ENCODE measurements around the gene BFSP1.

BFSP1 gene

GRCh38 chr20:17555106-17555505, 23.9 kb upstream of the BFSP1 start:
- Histone ChIP-seq H3K4me2 (ENCODE audit: low read length) (no peak overlapping the region), H3K36me3 (ENCODE audit: insufficient read depth, low read length) (no peaks in the 10 kb centered on the region), H3K9me3 (replicated peaks; ENCODE audit: low read length) (no peaks in the 10 kb centered on the region), H3K27me3 (ENCODE audit: control insufficient read depth, insufficient read depth, low read length) (no peaks in the 10 kb centered on the region), H3K4me1 (ENCODE audit: control insufficient read depth, insufficient read depth, low read length) (peaks cover 36% of the 10 kb centered on the region), H3K4me3 (ENCODE audit: low read length) (no peak overlapping the region), H3K9ac (ENCODE audit: low read depth, low read length) (no peak overlapping the region)

- Histone ChIP-seq H3K27me3 (ENCODE audit: control insufficient read depth, insufficient read depth, low read length) (no peaks in the 10 kb centered on the region), H3K9ac (ENCODE audit: low read depth, low read length) (no peak overlapping the region), H3K4me2 (ENCODE audit: low read length) (no peak overlapping the region), H3K4me3 (ENCODE audit: low read length) (no peak overlapping the region), H3K9me3 (replicated peaks; ENCODE audit: low read length) (no peaks in the 10 kb centered on the region), H3K36me3 (ENCODE audit: insufficient read depth, low read length) (no peaks in the 10 kb centered on the region), H3K4me1 (ENCODE audit: control insufficient read depth, insufficient read depth, low read length) (peaks cover 5% of the 10 kb centered on the region)
Observed at GRCh38 chr20:17549131-17549530, 18.0 kb upstream of the BFSP1 start.

- peaks cover 32% of the 10 kb centered on the region for H3K4me1 ChIP-seq (ENCODE audit: control insufficient read depth, insufficient read depth, low read length)
- H3K4me3 ChIP-seq (ENCODE audit: low read length): no peak overlapping the region
- no peaks in the 10 kb centered on the region for H3K36me3 ChIP-seq (ENCODE audit: insufficient read depth, low read length)
- no peak overlapping the region for H3K9ac ChIP-seq (ENCODE audit: low read depth, low read length)
- H3K9me3 ChIP-seq (replicated peaks; ENCODE audit: low read length): no peaks in the 10 kb centered on the region
- no peak overlapping the region for H3K4me2 ChIP-seq (ENCODE audit: low read length)
- no peaks in the 10 kb centered on the region for H3K27me3 ChIP-seq (ENCODE audit: control insufficient read depth, insufficient read depth, low read length)
Observed at GRCh38 chr20:17545127-17545526, 13.9 kb upstream of the BFSP1 start.

GRCh38 chr20:17543531-17544131, 12.5 kb upstream of the BFSP1 start:
- Histone ChIP-seq H3K36me3 (ENCODE audit: insufficient read depth, low read length) (no peaks in the 10 kb centered on the region), H3K4me3 (ENCODE audit: low read length) (peak overlapping the region; percentile 41), H3K9ac (ENCODE audit: low read depth, low read length) (peak overlapping the region; percentile 69), H3K4me1 (ENCODE audit: control insufficient read depth, insufficient read depth, low read length) (peaks cover 32% of the 10 kb centered on the region), H3K9me3 (replicated peaks; ENCODE audit: low read length) (no peaks in the 10 kb centered on the region), H3K4me2 (ENCODE audit: low read length) (peak overlapping the region; percentile 69), H3K27me3 (ENCODE audit: control insufficient read depth, insufficient read depth, low read length) (no peaks in the 10 kb centered on the region)

- Histone ChIP-seq H3K9me3 (replicated peaks; ENCODE audit: low read length) (no peaks in the 10 kb centered on the region), H3K27me3 (ENCODE audit: control insufficient read depth, insufficient read depth, low read length) (no peaks in the 10 kb centered on the region), H3K4me1 (ENCODE audit: control insufficient read depth, insufficient read depth, low read length) (peaks cover 32% of the 10 kb centered on the region), H3K36me3 (ENCODE audit: insufficient read depth, low read length) (no peaks in the 10 kb centered on the region), H3K9ac (ENCODE audit: low read depth, low read length) (peak overlapping the region; percentile 69), H3K4me3 (ENCODE audit: low read length) (peak overlapping the region; percentile 41), H3K4me2 (ENCODE audit: low read length) (peak overlapping the region; percentile 69)
Observed at GRCh38 chr20:17542993-17543412, 11.8 kb upstream of the BFSP1 start.

- Histone ChIP-seq H3K4me3 (ENCODE audit: low read length) (no peak overlapping the region), H3K9ac (ENCODE audit: low read depth, low read length) (peak overlapping the region; percentile 69)
Observed at GRCh38 chr20:17542481-17542880, 11.3 kb upstream of the BFSP1 start.

GRCh38 chr20:17541996-17542395, 10.8 kb upstream of the BFSP1 start:
- no peak overlapping the region for H3K4me2 ChIP-seq (ENCODE audit: low read length)
- H3K4me3 ChIP-seq (ENCODE audit: low read length): no peak overlapping the region
- H3K36me3 ChIP-seq (ENCODE audit: insufficient read depth, low read length): no peaks in the 10 kb centered on the region
- no peak overlapping the region for H3K9ac ChIP-seq (ENCODE audit: low read depth, low read length)
- H3K27me3 ChIP-seq (ENCODE audit: control insufficient read depth, insufficient read depth, low read length): no peaks in the 10 kb centered on the region
- H3K9me3 ChIP-seq (replicated peaks; ENCODE audit: low read length): no peaks in the 10 kb centered on the region
- peaks cover 32% of the 10 kb centered on the region for H3K4me1 ChIP-seq (ENCODE audit: control insufficient read depth, insufficient read depth, low read length)

More at GRCh38 chr20:17542481-17542880, 11.3 kb upstream of the BFSP1 start:
- H3K4me1 ChIP-seq (ENCODE audit: control insufficient read depth, insufficient read depth, low read length): peaks cover 32% of the 10 kb centered on the region
- peak overlapping the region; percentile 69 for H3K4me2 ChIP-seq (ENCODE audit: low read length)
- no peaks in the 10 kb centered on the region for H3K9me3 ChIP-seq (replicated peaks; ENCODE audit: low read length)
- no peaks in the 10 kb centered on the region for H3K27me3 ChIP-seq (ENCODE audit: control insufficient read depth, insufficient read depth, low read length)
- no peaks in the 10 kb centered on the region for H3K36me3 ChIP-seq (ENCODE audit: insufficient read depth, low read length)

- no peaks in the 10 kb centered on the region for H3K9me3 ChIP-seq (replicated peaks; ENCODE audit: low read length)
- H3K4me3 ChIP-seq (ENCODE audit: low read length): no peak overlapping the region
- no peak overlapping the region for H3K9ac ChIP-seq (ENCODE audit: low read depth, low read length)
- no peaks in the 10 kb centered on the region for H3K27me3 ChIP-seq (ENCODE audit: control insufficient read depth, insufficient read depth, low read length)
- H3K36me3 ChIP-seq (ENCODE audit: insufficient read depth, low read length): no peaks in the 10 kb centered on the region
- H3K4me2 ChIP-seq (ENCODE audit: low read length): no peak overlapping the region
- H3K4me1 ChIP-seq (ENCODE audit: control insufficient read depth, insufficient read depth, low read length): peaks cover 32% of the 10 kb centered on the region
Observed at GRCh38 chr20:17541596-17541995, 10.4 kb upstream of the BFSP1 start.

GRCh38 chr20:17538517-17539170, 7.5 kb upstream of the BFSP1 start:
- no peak overlapping the region for H3K9ac ChIP-seq (ENCODE audit: low read depth, low read length)
- H3K36me3 ChIP-seq (ENCODE audit: insufficient read depth, low read length): no peaks in the 10 kb centered on the region
- no peak overlapping the region for H3K4me2 ChIP-seq (ENCODE audit: low read length)
- no peak overlapping the region for H3K4me3 ChIP-seq (ENCODE audit: low read length)
- no peaks in the 10 kb centered on the region for H3K9me3 ChIP-seq (replicated peaks; ENCODE audit: low read length)
- peaks cover 23% of the 10 kb centered on the region for H3K4me1 ChIP-seq (ENCODE audit: control insufficient read depth, insufficient read depth, low read length)
- H3K27me3 ChIP-seq (ENCODE audit: control insufficient read depth, insufficient read depth, low read length): no peaks in the 10 kb centered on the region

GRCh38 chr20:17537959-17538358, 6.8 kb upstream of the BFSP1 start:
- Histone ChIP-seq H3K36me3 (ENCODE audit: insufficient read depth, low read length) (no peaks in the 10 kb centered on the region), H3K9ac (ENCODE audit: low read depth, low read length) (no peak overlapping the region), H3K9me3 (replicated peaks; ENCODE audit: low read length) (no peaks in the 10 kb centered on the region), H3K4me3 (ENCODE audit: low read length) (no peak overlapping the region), H3K4me2 (ENCODE audit: low read length) (no peak overlapping the region), H3K27me3 (ENCODE audit: control insufficient read depth, insufficient read depth, low read length) (no peaks in the 10 kb centered on the region), H3K4me1 (ENCODE audit: control insufficient read depth, insufficient read depth, low read length) (peaks cover 22% of the 10 kb centered on the region)

- Histone ChIP-seq H3K36me3 (ENCODE audit: insufficient read depth, low read length) (no peaks in the 10 kb centered on the region), H3K4me3 (ENCODE audit: low read length) (no peak overlapping the region), H3K9ac (ENCODE audit: low read depth, low read length) (no peak overlapping the region), H3K27me3 (ENCODE audit: control insufficient read depth, insufficient read depth, low read length) (no peaks in the 10 kb centered on the region), H3K4me1 (ENCODE audit: control insufficient read depth, insufficient read depth, low read length) (peaks cover 14% of the 10 kb centered on the region), H3K9me3 (replicated peaks; ENCODE audit: low read length) (no peaks in the 10 kb centered on the region), H3K4me2 (ENCODE audit: low read length) (no peak overlapping the region)
Observed at GRCh38 chr20:17536944-17537444, 5.8 kb upstream of the BFSP1 start.

GRCh38 chr20:17534077-17534476, 2.9 kb upstream of the BFSP1 start:
- H3K9ac ChIP-seq (ENCODE audit: low read depth, low read length): no peak overlapping the region
- peaks cover 20% of the 10 kb centered on the region for H3K4me1 ChIP-seq (ENCODE audit: control insufficient read depth, insufficient read depth, low read length)
- no peak overlapping the region for H3K4me3 ChIP-seq (ENCODE audit: low read length)
- H3K27me3 ChIP-seq (ENCODE audit: control insufficient read depth, insufficient read depth, low read length): peaks cover 4% of the 10 kb centered on the region
- H3K36me3 ChIP-seq (ENCODE audit: insufficient read depth, low read length): no peaks in the 10 kb centered on the region
- H3K9me3 ChIP-seq (replicated peaks; ENCODE audit: low read length): no peaks in the 10 kb centered on the region
- no peak overlapping the region for H3K4me2 ChIP-seq (ENCODE audit: low read length)

Measured in skeletal muscle satellite cell (primary cell).